ENCODE measurements around the gene ELL2. TPM values are rescaled to one million over a fixed set of nuclear protein-coding genes. Genes with fewer than 3 reads are reported as not detected.

The ELL2 gene
- total RNA-seq, 4 donors from 2014 or later: 32.4 to 50.3 (median 45.1) TPM

GRCh38 chr5:95866435-95867040 lies 95.1 kb downstream of the ELL2 start:
- intact Hi-C loops (cut with DNase I; ENCODE audit: low total_unique reads): loop anchor here (10.0 kb wide), 1 partner anchor 88 kb away; no protein-coding TSS in a partner anchor
- DNase-seq (ENCODE audit: low spot score in 2 of 2): no peak
- TF ChIP-seq, protein P1, sequence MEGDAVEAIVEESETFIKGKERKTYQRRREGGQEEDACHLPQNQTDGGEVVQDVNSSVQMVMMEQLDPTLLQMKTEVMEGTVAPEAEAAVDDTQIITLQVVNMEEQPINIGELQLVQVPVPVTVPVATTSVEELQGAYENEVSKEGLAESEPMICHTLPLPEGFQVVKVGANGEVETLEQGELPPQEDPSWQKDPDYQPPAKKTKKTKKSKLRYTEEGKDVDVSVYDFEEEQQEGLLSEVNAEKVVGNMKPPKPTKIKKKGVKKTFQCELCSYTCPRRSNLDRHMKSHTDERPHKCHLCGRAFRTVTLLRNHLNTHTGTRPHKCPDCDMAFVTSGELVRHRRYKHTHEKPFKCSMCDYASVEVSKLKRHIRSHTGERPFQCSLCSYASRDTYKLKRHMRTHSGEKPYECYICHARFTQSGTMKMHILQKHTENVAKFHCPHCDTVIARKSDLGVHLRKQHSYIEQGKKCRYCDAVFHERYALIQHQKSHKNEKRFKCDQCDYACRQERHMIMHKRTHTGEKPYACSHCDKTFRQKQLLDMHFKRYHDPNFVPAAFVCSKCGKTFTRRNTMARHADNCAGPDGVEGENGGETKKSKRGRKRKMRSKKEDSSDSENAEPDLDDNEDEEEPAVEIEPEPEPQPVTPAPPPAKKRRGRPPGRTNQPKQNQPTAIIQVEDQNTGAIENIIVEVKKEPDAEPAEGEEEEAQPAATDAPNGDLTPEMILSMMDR (IDR thresholded peaks at IDR 0.05): no peak
- no peak for TF ChIP-seq POLR2A (IDR thresholded peaks at IDR 0.05)
- 63 to 72% methylated on average over 1 of the region's 1 CpG for WGBS, 2 donors
- H3K4me3 ChIP-seq (ENCODE audit: low read depth, poor library complexity, severe bottlenecking): no peak overlapping the region

- peak in 1 of 2 donors; percentile 53 for DNase-seq (ENCODE audit: low spot score in 2 of 2)
- intact Hi-C loops (cut with DNase I; ENCODE audit: low total_unique reads): loop anchor here (10.0 kb wide), 1 partner anchor 90 kb away; no protein-coding TSS in a partner anchor
- 73 to 75% methylated on average over 6 of the region's 6 CpGs for WGBS, 2 donors
- TF ChIP-seq, protein P1 (IDR thresholded peaks at IDR 0.05): no peak
- no peak for TF ChIP-seq POLR2A (IDR thresholded peaks at IDR 0.05)
- H3K4me3 ChIP-seq (ENCODE audit: low read depth, poor library complexity, severe bottlenecking): no peak overlapping the region
Observed at GRCh38 chr5:95864944-95865504, 96.6 kb downstream of the ELL2 start.

DNA sequence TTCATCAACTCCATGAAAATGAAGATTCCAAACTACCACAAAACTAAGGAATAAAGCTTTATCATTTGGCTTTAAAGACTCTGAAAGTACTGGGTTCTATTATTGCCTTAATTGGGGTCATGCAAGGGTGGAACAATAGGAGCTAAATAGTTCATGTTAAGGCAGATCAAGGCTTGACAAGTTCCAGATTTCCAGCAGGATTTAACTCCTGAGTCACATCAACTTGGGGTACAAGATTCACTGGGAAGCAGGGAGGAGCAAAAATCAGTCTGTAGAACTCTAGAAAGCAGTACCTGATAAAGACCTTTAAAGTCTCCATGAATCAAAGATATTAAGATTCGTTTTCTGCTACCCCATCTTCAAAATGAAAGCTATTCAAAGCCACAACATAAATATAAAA lies 97.2 kb downstream of the ELL2 start:
- WGBS, 2 donors: 80 to 81% methylated on average over 1 of the region's 1 CpG
- intact Hi-C loops (cut with DNase I; ENCODE audit: low total_unique reads): loop anchor here (10.0 kb wide), 1 partner anchor 90 kb away; no protein-coding TSS in a partner anchor
- DNase-seq (ENCODE audit: low spot score in 2 of 2): no peak
- TF ChIP-seq POLR2A (IDR thresholded peaks at IDR 0.05): no peak
- TF ChIP-seq, protein P1 (IDR thresholded peaks at IDR 0.05): no peak
- H3K4me3 ChIP-seq (ENCODE audit: low read depth, poor library complexity, severe bottlenecking): no peak overlapping the region

DNA sequence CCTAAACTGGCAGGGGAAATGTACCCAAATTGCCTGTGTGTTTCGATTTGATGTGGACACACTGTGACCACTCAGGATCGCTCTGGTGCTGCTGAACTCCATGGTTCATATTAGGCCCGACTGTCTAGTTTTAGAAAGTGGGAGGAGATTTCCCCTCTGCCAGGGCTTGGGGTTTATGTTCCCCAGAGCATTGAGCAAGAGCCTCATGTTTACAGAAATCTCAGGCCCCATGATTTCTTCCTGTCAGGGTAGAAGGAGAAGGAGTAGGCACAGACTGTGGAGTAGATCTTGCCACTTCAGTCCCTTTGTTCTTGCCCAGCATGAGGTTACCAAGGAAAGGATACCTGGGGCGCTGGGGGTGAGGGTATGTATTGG lies 98.3 kb downstream of the ELL2 start:
- H3K4me3 ChIP-seq (ENCODE audit: low read depth, poor library complexity, severe bottlenecking): no peak overlapping the region
- TF ChIP-seq, protein P1 (IDR thresholded peaks at IDR 0.05): no peak
- TF ChIP-seq POLR2A (IDR thresholded peaks at IDR 0.05): no peak
- 73 to 75% methylated on average over 4 of the region's 4 CpGs for WGBS, 2 donors
- intact Hi-C loops (cut with DNase I; ENCODE audit: low total_unique reads): loop anchor here (10.0 kb wide), 1 partner anchor 91 kb away; no protein-coding TSS in a partner anchor
- peak; percentile 74 to 85 for DNase-seq (ENCODE audit: low spot score in 2 of 2)

- DNase-seq (ENCODE audit: low spot score in 2 of 2): peak in 1 of 2 donors; percentile 34
- intact Hi-C loops (cut with DNase I; ENCODE audit: low total_unique reads): loop anchor here (10.0 kb wide), 1 partner anchor 92 kb away; no protein-coding TSS in a partner anchor
- no peak overlapping the region for H3K4me3 ChIP-seq (ENCODE audit: low read depth, poor library complexity, severe bottlenecking)
- no peak for TF ChIP-seq POLR2A (IDR thresholded peaks at IDR 0.05)
- TF ChIP-seq, protein P1 (IDR thresholded peaks at IDR 0.05): no peak
- 74 to 82% methylated on average over 8 of the region's 8 CpGs for WGBS, 2 donors
Observed at GRCh38 chr5:95862671-95863382, 98.8 kb downstream of the ELL2 start.
